Peyer's patch (tissue), 4 donors: ENCODE measurements around the gene MOK. TPM values are rescaled to one million over a fixed set of nuclear protein-coding genes. Genes with fewer than 3 reads are reported as not detected.

ENCODE experiments used
- DNase-seq, 3 donors: peaks; one replicate each; pipeline ENCODE4 v3.0.0-alpha.2; 2017 to 2019
- H3K27ac ChIP-seq, 4 donors: fragments of 200-600 bp; sonication (generic); one replicate each; pipeline ENCODE4 v1.5.1; 2016 to 2019
- H3K27me3 ChIP-seq, 2 donors: fragments of 200-600 bp; sonication (generic); one replicate each; pipeline ENCODE4 v1.5.1; 2019
- H3K36me3 ChIP-seq, 3 donors: fragments of 200-600 bp; sonication (generic); one replicate each; pipeline ENCODE4 v1.5.1; 2016 to 2019
- H3K4me1 ChIP-seq, 4 donors: fragments of 200-600 bp; sonication (generic); one replicate each; pipeline ENCODE4 v1.5.1; 2016 to 2019
- H3K4me3 ChIP-seq, 4 donors: fragments of 200-600 bp; sonication (generic); 1 replicate in 3 of 4; 2 replicates in 1 of 4; pipeline ENCODE4 v1.5.1; 2016 to 2019; ENCODE audit warnings: mild to moderate bottlenecking in 1 of 4
- H3K9me3 ChIP-seq, 4 donors: fragments of 200-600 bp; sonication (generic); one replicate each; pipeline ENCODE4 v1.5.1; 2016 to 2019; ENCODE audit warnings: mild to moderate bottlenecking in 1 of 4
- POLR2A ChIP-seq, 2 donors: fragments of 450-650 bp; IDR thresholded peaks; one replicate each; pipeline ENCODE4 v1.5.1; 2017; ENCODE audit warnings: antibody characterized with exemption in 2 of 2, mild to moderate bottlenecking in 2 of 2, moderate library complexity in 2 of 2
- total RNA-seq, 4 donors: library from RNA; depleted of rRNA; stranded (reverse); fragments of >200 nt; gene quantifications; one replicate each; pipeline ENCODE4 v1.1.0, GENCODE V29; 2016
- TF ChIP-seq, protein P1 (sequence below), 6 experiments: fragments of 450-650 bp in 4 of 6; fragments of 200-600 bp in 2 of 6; sonication (generic) in 1 of 6; IDR thresholded peaks; one replicate each; pipeline ENCODE4 v1.5.1; 2017 to 2019; ENCODE audit warnings: antibody characterized with exemption in 6 of 6, mild to moderate bottlenecking in 3 of 6, moderate library complexity in 1 of 6

Gene MOK
- total RNA-seq, 4 donors from 2014 or later, result 4.6 to 30.5 (median 14.6) TPM

- Histone ChIP-seq H3K4me1 (no peaks in the 10 kb centered on the region), H3K4me3 (no peak overlapping the region), H3K27ac (no peak overlapping the region), H3K36me3 (no peaks in the 10 kb centered on the region), H3K27me3 (no peaks in the 10 kb centered on the region), H3K9me3 (no peaks in the 10 kb centered on the region)
- DNase-seq, result peak in 1 of 3 donors; percentile 23
- TF ChIP-seq POLR2A (IDR thresholded peaks at IDR 0.05), result no peak
- TF ChIP-seq, protein P1, sequence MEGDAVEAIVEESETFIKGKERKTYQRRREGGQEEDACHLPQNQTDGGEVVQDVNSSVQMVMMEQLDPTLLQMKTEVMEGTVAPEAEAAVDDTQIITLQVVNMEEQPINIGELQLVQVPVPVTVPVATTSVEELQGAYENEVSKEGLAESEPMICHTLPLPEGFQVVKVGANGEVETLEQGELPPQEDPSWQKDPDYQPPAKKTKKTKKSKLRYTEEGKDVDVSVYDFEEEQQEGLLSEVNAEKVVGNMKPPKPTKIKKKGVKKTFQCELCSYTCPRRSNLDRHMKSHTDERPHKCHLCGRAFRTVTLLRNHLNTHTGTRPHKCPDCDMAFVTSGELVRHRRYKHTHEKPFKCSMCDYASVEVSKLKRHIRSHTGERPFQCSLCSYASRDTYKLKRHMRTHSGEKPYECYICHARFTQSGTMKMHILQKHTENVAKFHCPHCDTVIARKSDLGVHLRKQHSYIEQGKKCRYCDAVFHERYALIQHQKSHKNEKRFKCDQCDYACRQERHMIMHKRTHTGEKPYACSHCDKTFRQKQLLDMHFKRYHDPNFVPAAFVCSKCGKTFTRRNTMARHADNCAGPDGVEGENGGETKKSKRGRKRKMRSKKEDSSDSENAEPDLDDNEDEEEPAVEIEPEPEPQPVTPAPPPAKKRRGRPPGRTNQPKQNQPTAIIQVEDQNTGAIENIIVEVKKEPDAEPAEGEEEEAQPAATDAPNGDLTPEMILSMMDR (IDR thresholded peaks at IDR 0.05), result no peak
These were observed 7.4 kb downstream of the MOK start for GRCh38 chr14:102297436-102298170.

GRCh38 chr14:102295270-102295669, 9.7 kb downstream of the MOK start:
- Histone ChIP-seq H3K27me3 (no peaks in the 10 kb centered on the region), H3K4me1 (no peaks in the 10 kb centered on the region), H3K4me3 (no peak overlapping the region), H3K27ac (no peak overlapping the region), H3K36me3 (no peaks in the 10 kb centered on the region), H3K9me3 (no peaks in the 10 kb centered on the region)
- no peak for TF ChIP-seq POLR2A (IDR thresholded peaks at IDR 0.05)
- TF ChIP-seq, protein P1 (IDR thresholded peaks at IDR 0.05), result peak in 1 of 6 experiments; percentile 7
- DNase-seq, result no peak

DNA sequence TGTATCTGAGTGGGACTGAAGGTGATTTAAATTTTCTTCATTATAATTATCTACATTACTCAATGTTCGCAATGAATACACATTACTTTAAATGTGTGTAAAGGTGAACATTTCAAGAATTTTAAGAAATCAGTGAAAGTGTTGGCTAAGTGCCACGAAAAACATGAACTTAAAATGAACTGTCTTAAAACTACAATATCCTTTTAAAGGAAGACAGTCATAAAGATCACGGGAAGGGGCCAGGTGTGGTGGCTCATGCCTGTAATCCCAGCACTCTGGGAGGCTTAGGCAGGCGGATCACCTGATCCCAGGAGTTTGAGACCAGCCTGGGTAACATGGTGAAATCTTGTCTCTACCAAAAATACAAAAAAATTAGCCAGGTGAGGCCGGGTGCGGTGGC, 11.2 kb downstream of the MOK start:
- no peak overlapping the region for H3K4me3 ChIP-seq
- no peaks in the 10 kb centered on the region for H3K9me3 ChIP-seq
- no peak overlapping the region for H3K27ac ChIP-seq
- DNase-seq, result no peak
- no peaks in the 10 kb centered on the region for H3K4me1 ChIP-seq
- no peaks in the 10 kb centered on the region for H3K36me3 ChIP-seq
- no peak for TF ChIP-seq POLR2A (IDR thresholded peaks at IDR 0.05)
- TF ChIP-seq, protein P1 (IDR thresholded peaks at IDR 0.05), result no peak
- no peaks in the 10 kb centered on the region for H3K27me3 ChIP-seq

DNA sequence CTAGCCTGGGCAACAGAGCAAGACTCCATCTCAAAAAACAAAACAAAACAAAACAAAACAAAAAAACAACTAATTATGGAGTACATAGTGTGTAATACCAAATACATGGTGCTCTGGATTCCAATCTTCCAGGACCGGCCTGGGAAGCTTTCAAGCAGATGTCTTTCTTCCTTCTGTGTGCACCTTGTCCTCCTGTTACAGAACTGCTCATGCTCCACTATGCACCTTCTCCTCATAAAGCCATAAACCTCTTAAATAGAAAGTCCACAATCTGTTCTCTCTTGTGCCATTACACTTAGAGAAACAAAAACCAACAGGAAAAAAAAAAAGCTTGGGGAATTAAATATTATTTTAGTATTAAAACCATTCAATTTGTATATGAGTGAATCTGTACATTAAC, 12.5 kb downstream of the MOK start:
- no peak overlapping the region for H3K27ac ChIP-seq
- TF ChIP-seq POLR2A (IDR thresholded peaks at IDR 0.05), result no peak
- TF ChIP-seq, protein P1 (IDR thresholded peaks at IDR 0.05), result no peak

DNA sequence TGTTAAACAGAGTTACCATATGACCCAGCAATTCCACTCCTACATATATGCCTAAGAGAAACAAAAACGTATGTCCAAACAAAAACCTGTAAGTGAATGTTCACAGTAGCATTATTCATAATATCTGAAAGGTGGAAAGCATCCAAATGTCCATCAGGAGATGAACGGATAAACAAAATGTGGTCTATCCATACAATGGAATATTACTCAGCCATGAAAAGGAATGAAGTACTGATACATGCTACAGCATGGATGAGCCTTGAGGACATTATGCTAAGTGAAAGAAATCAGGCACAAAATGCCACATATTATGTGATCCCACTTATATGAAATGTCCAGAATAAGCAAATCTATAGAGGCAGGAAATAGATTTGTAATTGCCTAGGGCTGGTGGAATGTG, 16.8 kb downstream of the MOK start:
- H3K9me3 ChIP-seq, result no peaks in the 10 kb centered on the region
- no peak overlapping the region for H3K27ac ChIP-seq
- H3K36me3 ChIP-seq, result no peaks in the 10 kb centered on the region
- DNase-seq, result no peak
- no peaks in the 10 kb centered on the region for H3K27me3 ChIP-seq
- TF ChIP-seq, protein P1 (IDR thresholded peaks at IDR 0.05), result no peak
- H3K4me1 ChIP-seq, result no peaks in the 10 kb centered on the region
- H3K4me3 ChIP-seq, result no peak overlapping the region

More for the DNA sequence above, 12.5 kb downstream of the MOK start:
- no peaks in the 10 kb centered on the region for H3K36me3 ChIP-seq
- DNase-seq, result no peak
- no peaks in the 10 kb centered on the region for H3K9me3 ChIP-seq
- H3K27me3 ChIP-seq, result no peaks in the 10 kb centered on the region
- H3K4me1 ChIP-seq, result no peaks in the 10 kb centered on the region
- no peak overlapping the region for H3K4me3 ChIP-seq
